DLD1 (cell line): ENCODE data around the gene LRAT.
"Not testable (repeated sequence)": the region's sequence is repeated elsewhere in the genome, so short reads cannot be mapped to it uniquely, and the experiment has no call there.

Experiments
- in situ Hi-C: cut with HindIII; loops from 2 replicates; pipeline ENCODE4 v1.10.0; 2017; ENCODE audit warnings: low sequenced_read_pairs

The LRAT gene

DNA sequence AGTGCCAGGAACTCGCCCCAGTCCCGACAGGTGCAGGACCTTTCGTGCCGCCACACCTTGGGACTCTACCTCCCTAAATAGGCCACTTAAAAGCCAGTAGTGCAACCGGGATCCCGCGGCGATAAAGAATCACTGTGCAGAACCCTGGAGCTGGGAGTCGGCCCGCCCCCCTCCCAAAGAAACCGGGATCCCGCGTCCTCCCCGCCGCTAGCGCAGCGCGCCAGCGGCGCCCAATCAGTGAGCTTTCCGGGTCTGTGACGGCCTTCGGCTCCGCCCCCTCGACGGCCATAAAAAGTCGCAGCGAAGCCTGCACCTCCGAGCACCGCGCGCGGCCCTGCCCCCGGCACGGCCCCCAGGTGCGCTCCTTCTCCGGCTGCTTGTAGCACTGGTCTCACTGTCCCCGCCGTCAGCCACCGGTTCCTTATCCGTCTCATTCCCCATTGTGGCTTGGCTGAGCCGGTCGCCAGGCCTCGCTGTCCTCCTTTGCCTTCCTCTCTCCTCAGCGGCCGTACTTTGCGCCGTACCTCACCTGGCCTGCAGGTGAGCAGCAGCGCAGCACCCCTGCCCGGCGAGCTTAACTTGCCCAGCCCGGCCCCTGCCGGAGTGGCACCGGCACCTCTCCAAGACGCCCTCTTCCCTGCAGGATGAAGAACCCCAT is at the start of gene LRAT:
TSS of gene LRAT (plus strand) at position 318 of the 658 bp plus-strand sequence. CDS start at position 645, 327 bp downstream.
- in situ Hi-C loops = no loop called here

DNA sequence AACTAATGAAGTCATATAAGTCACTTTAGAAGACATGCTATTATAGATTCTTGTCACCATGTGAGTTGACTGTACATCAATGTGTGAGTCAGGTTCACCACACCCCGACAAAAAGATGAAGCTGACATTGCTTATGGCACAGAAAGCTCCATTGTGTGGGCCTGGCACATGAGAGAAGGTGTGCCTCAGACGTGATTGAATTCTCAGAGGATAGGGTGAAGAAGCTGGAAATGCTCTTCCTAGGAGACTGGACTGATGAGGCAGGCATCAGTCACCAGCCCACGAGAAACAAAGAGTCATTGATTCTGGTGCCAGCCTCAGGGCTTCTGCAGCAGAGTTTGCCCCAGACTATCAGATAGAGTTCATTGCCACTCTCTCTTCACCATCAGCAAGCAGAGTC is 35.9 kb upstream of the LRAT start:
- in situ Hi-C loops = no loop called here

- in situ Hi-C loops = no loop called here
Measured at GRCh38 chr4:154709550-154709949, 34.2 kb upstream of the LRAT start.

DNA sequence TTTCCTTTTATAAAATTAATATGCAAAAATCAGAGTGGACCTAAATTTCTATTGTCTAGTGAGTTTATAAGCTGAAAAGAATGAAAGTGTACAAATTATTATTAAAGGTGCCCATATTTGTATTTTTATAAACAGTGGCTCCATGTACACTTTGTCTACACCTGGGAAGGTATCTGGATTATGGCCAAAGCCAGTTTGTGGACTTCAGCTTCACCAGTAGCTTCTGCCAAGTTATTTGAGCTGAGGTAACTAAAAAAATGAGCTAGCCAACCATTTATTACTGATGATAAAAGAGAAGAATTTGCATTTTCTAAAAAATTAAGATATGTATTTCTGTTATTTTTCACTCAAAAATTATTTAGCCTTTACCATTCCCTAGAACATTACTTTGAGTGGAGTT is 32.3 kb upstream of the LRAT start:
- in situ Hi-C loops = no loop called here

- in situ Hi-C loops = no loop called here
Measured at GRCh38 chr4:154714339-154715040, 29.3 kb upstream of the LRAT start.

DNA sequence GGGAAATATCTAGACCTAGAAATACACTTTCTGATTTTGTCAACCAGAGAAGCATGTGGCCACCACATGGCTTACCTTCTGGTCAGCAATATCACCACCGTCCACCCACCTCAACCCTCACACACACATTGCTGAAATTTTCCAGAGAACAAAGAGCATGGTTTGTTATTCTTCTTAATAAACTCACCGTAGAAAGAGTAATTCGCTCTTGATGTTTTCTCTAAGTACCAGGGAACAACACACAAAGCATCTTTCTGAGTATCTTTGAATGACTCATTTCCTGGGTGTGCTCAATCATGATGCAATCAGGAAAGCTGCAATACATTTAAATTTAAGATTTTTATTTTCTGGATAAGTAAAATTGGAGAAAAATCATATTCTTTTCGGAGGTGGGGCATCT is 24.7 kb upstream of the LRAT start:
- in situ Hi-C loops = no loop called here

GRCh38 chr4:154720123-154720522 is 23.7 kb upstream of the LRAT start:
- in situ Hi-C loops = no loop called here

DNA sequence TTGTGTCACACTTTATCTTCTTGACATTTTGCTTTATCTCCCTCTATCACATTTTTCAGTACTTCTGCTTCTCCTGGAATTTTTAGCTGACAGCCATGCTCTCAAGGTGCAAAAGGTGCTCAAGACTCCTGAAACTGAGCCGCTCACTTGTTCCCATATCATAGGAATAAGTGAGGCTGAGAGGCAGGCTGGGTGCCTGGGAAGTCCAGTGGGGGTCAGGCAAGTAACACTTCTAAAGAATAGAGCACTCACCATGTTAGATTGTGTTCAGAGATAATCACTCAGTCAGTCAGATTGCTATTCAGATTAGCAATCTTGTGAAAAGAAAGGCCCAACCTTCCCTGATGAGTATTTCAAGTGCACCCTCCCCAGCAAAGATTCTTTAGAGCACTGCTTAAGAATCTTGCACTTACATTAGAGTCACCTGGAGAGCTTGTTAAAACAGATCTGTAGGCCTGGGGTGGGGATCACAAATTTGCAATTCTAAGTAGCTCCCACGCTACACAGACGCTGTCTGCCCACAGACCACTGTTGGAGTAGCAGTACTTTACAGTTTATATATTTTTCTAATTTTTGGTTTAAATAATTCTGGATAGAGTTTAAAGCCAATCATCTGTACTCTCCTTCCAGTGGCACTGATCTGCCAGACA is 23.1 kb upstream of the LRAT start:
- in situ Hi-C loops = no loop called here

GRCh38 chr4:154722262-154722661 is 21.5 kb upstream of the LRAT start:
- in situ Hi-C loops = no loop called here

DNA sequence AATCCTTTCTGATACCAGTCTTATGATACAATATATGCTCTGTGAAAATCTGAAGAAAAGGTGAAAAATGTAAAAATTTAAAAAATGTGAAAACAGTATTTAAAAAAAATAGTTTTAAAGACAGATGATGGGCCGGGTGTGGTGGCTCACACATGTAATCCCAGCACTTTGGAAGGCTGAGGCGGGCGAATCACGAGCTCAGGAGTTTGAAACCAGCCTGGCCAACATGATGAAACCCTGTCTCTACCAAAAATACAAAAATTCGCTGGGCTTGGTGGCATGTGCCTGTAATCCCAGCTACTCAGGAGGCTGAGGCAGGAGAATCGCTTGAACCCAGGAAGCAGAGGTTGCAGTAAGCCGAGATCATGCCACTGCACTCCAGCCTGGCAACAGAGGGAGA is 20.2 kb upstream of the LRAT start:
- in situ Hi-C loops = not testable (repeated sequence)

DNA sequence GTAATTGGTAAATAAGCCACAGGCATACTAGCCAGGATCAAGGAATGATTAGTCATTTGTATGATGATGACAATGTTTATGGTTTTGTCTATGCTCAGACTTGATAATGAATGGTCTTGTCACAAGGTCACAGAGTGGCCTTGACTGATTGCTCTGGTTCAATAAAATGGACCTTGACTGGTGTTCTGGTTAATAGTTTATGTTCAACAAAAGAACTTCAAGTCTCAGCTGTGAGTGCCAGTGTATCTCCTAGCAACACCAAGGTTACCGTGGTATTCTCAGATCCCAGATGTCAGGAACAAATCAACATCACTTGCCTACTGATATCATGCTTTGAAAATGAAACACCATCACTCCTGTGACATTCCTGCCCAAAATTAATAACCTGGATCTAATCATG is 16.3 kb upstream of the LRAT start:
- in situ Hi-C loops = no loop called here

GRCh38 chr4:154731756-154732155 is 12.0 kb upstream of the LRAT start:
- in situ Hi-C loops = no loop called here

GRCh38 chr4:154732669-154733068 is 11.1 kb upstream of the LRAT start:
- in situ Hi-C loops = no loop called here

DNA sequence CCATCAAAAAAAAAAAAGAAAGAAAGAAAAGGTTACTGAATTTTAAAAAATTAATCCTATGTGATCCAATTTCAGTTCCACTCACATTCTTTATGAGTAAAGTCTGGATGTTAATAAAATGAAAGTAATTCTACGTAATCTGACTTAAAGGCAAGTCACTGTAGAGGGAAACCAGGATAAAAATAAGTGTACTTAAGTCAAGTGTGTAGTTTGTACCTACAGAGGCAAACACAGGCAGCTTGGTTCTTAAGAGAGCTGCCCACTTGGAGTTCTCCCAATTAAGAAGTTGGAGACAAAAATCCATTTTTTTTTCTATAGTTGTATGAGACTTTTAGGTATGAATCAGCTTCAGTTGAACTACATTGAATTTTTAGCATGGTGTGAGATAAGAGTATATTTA is 7.0 kb upstream of the LRAT start:
- in situ Hi-C loops = no loop called here

- in situ Hi-C loops = no loop called here
Measured at GRCh38 chr4:154738426-154738825, 5.4 kb upstream of the LRAT start.

- in situ Hi-C loops = no loop called here
Measured at GRCh38 chr4:154739111-154739510, 4.7 kb upstream of the LRAT start.

GRCh38 chr4:154740462-154740861 is 3.3 kb upstream of the LRAT start:
- in situ Hi-C loops = no loop called here

DNA sequence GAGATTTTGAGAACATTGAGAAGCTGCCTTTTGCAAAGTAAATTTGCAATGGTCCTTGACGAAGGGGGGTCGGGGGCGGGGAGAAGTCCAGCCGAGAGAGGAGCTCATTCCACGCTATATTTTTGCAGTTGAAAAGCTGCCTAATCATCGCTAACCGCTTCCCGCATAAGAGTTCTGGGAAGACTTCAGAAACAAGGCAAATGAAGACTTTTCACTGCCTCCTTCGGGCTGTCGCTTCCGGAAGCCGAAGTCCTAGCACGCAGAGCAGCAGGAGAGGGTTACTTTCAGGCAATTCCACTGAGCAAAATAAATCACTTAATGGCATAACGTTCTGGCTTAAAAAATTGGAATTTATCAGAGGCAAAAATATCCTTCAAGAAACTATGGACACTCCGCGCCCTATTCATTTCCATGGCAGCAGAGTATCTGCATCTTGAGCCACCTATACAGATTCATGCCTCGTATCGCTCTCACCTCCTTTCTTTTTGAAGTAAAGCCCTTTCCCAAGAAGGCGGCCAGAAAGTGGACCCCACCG is 2.6 kb upstream of the LRAT start:
- in situ Hi-C loops = no loop called here

DNA sequence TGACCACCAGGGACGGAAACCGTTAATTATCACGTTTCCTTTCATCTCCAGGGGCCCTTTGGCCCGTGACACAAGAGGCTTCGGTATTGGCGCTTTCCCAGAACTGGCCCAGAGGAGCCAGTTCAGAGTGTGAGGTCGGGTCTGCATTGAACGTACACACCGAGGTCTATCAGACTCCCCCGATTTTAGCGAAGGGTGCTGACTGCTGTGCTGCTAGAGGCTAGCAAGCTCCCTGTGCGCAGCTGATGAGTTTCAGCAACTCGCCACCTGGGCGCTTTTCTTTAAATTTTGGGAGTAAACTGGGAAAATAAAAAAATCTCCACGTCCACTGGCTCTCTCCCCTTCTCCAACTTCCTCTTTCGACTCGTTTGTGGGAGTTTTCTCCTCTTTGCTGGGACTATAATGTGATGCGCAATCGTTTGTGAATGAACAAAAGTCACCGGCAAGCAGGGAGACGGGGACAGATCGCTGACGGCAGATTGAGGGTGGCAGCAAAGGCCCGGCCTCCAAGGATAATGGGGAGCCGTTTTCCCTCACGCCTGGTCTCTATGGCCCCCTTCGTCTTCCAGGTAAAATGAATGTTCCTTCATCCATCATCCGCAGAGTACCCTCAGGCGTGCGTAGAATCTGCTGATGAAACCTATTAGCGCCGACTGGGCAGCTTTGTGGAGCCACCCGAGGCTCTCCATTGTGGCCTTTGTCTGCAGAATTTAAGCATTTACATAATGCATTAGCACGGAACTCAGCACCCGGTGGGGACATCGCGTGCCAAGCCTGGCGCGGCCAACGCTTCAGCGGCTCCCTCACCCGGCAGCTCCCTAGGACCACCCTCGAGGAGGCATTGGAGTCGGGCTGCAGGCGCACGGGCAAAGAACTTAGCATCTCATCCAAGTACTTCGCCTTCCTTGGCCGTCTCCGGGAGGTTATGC is 1.6 kb upstream of the LRAT start:
- in situ Hi-C loops = no loop called here

- in situ Hi-C loops = no loop called here
Measured at GRCh38 chr4:154744341-154744926, 634 bp downstream of the LRAT start.
